Thyroid gland (tissue), 4 donors: ENCODE measurements around the gene NUAK1. TPM values are rescaled to one million over a fixed set of nuclear protein-coding genes. Genes with fewer than 3 reads are reported as not detected.
"Not testable (repeated sequence)": the region's sequence is repeated elsewhere in the genome, so short reads cannot be mapped to it uniquely, and the experiment has no call there.

Experiments
- DNase-seq, 2 donors: peaks; one replicate each; pipeline ENCODE4 v3.0.0-alpha.2; 2019
- H3K27ac ChIP-seq, 3 donors: fragments of 200-600 bp; sonication (generic); 1 replicate in 2 of 3; 2 replicates in 1 of 3; pipeline ENCODE4 v1.5.1; 2016 to 2019; ENCODE audit warnings: mild to moderate bottlenecking in 1 of 3, moderate library complexity in 1 of 3
- H3K27me3 ChIP-seq: fragments of 200-600 bp; sonication (generic); one replicate; pipeline ENCODE4 v1.5.1; 2019
- H3K36me3 ChIP-seq, 2 donors: fragments of 200-600 bp; sonication (generic); one replicate each; pipeline ENCODE4 v1.5.1; 2016 to 2019
- H3K4me1 ChIP-seq, 2 donors: fragments of 200-600 bp; sonication (generic); one replicate each; pipeline ENCODE4 v1.5.1; 2017 to 2019
- H3K4me3 ChIP-seq, 3 donors: fragments of 200-600 bp; sonication (generic); replicated peaks in 1 of 3; 1 replicate in 2 of 3; 2 replicates in 1 of 3; pipeline ENCODE4 v1.5.1; 2016; ENCODE audit warnings: mild to moderate bottlenecking in 1 of 3
- H3K9me3 ChIP-seq: fragments of 200-600 bp; sonication (generic); one replicate; pipeline ENCODE4 v1.5.1; 2017
- CTCF ChIP-seq, 6 experiments: fragments of 200-600 bp in 3 of 6; fragments of 450-650 bp in 3 of 6; sonication (generic) in 3 of 6; IDR thresholded peaks; one replicate each; pipeline ENCODE4 v1.5.1; 2016 to 2019; ENCODE audit warnings: antibody characterized with exemption in 6 of 6, mild to moderate bottlenecking in 2 of 6, inconsistent platforms in 1 of 6, moderate library complexity in 1 of 6
- POLR2A ChIP-seq, 2 donors: fragments of 450-650 bp; IDR thresholded peaks; one replicate each; pipeline ENCODE4 v1.6.1; 2017; ENCODE audit warnings: antibody characterized with exemption in 2 of 2, mild to moderate bottlenecking in 2 of 2, moderate library complexity in 1 of 2
- WGBS, 2 donors: methylation state at CpG; one replicate each; pipeline ENCODE4 v1.1.5; 2017; 5-methylcytosine and 5-hydroxymethylcytosine counted together
- intact Hi-C: fragments of 100-400 bp; cut with DNase I; formaldehyde crosslinking; loops from one replicate; pipeline ENCODE4 v1.15.1; 2023
- total RNA-seq, 4 donors: library from RNA; depleted of rRNA; stranded (reverse); fragments of >200 nt; gene quantifications; one replicate each; pipeline ENCODE4 v1.2.3, GENCODE V29; 2016

Gene NUAK1
- total RNA-seq, 4 donors from 2014 or later = 4.5 to 38.4 (median 10.6) TPM

- Histone ChIP-seq H3K9me3 (no peaks in the 10 kb centered on the region), H3K4me3 (no peak overlapping the region), H3K27me3 (no peaks in the 10 kb centered on the region), H3K36me3 (no peaks in the 10 kb centered on the region), H3K4me1 (no peaks in the 10 kb centered on the region), H3K27ac (no peak overlapping the region)
- intact Hi-C loops = no loop called here
- TF ChIP-seq CTCF (IDR thresholded peaks at IDR 0.05) (no peak), POLR2A (IDR thresholded peaks at IDR 0.05) (no peak)
- 52 to 54% methylated on average over 5 of the region's 5 CpGs for WGBS, 2 donors
- no peak for DNase-seq
Observed at GRCh38 chr12:106021516-106021915, 117.2 kb downstream of the NUAK1 start.

- no peaks in the 10 kb centered on the region for H3K9me3 ChIP-seq
- H3K27me3 ChIP-seq = no peaks in the 10 kb centered on the region
- no peaks in the 10 kb centered on the region for H3K4me1 ChIP-seq
- DNase-seq = peak in 1 of 2 donors; percentile 2
- TF ChIP-seq POLR2A (IDR thresholded peaks at IDR 0.05) (no peak), CTCF (IDR thresholded peaks at IDR 0.05) (no peak)
- no peak overlapping the region for H3K27ac ChIP-seq
- 50 to 70% methylated on average over 3 of the region's 3 CpGs for WGBS, 2 donors
- H3K36me3 ChIP-seq = no peaks in the 10 kb centered on the region
- H3K4me3 ChIP-seq = no peak overlapping the region
- intact Hi-C loops = no loop called here
Observed at GRCh38 chr12:106020736-106021135, 118.0 kb downstream of the NUAK1 start.

- no peak for DNase-seq
- no peak for TF ChIP-seq CTCF (IDR thresholded peaks at IDR 0.05)
- TF ChIP-seq POLR2A (IDR thresholded peaks at IDR 0.05) = no peak
- Histone ChIP-seq H3K27ac (no peak overlapping the region), H3K36me3 (no peaks in the 10 kb centered on the region), H3K27me3 (no peaks in the 10 kb centered on the region), H3K9me3 (no peaks in the 10 kb centered on the region), H3K4me1 (no peaks in the 10 kb centered on the region), H3K4me3 (no peak overlapping the region)
- intact Hi-C loops = no loop called here
- WGBS, 2 donors = 76 to 90% methylated on average over 2 of the region's 2 CpGs
Observed at GRCh38 chr12:106019144-106019543, 119.6 kb downstream of the NUAK1 start.

GRCh38 chr12:106018286-106018685 lies 120.5 kb downstream of the NUAK1 start:
- H3K4me3 ChIP-seq = no peak overlapping the region
- H3K27me3 ChIP-seq = no peaks in the 10 kb centered on the region
- WGBS, 2 donors = 97 to 100% methylated on average over 1 of the region's 1 CpG
- no peak overlapping the region for H3K27ac ChIP-seq
- no peaks in the 10 kb centered on the region for H3K36me3 ChIP-seq
- no peaks in the 10 kb centered on the region for H3K9me3 ChIP-seq
- intact Hi-C loops = no loop called here
- TF ChIP-seq CTCF (IDR thresholded peaks at IDR 0.05) (no peak), POLR2A (IDR thresholded peaks at IDR 0.05) (no peak)
- no peaks in the 10 kb centered on the region for H3K4me1 ChIP-seq
- DNase-seq = no peak

GRCh38 chr12:106016601-106017278 lies 122.0 kb downstream of the NUAK1 start:
- H3K4me3 ChIP-seq, H3K9me3 ChIP-seq, intact Hi-C loops, DNase-seq, H3K4me1 ChIP-seq, H3K27ac ChIP-seq, H3K27me3 ChIP-seq, H3K36me3 ChIP-seq: not testable (repeated sequence)
- 91 to 94% methylated on average over 7 of the region's 7 CpGs for WGBS, 2 donors
